ENCODE measurements around the gene RNASEH2B. TPM values are rescaled to one million over a fixed set of nuclear protein-coding genes. Genes with fewer than 3 reads are reported as not detected.

RNASEH2B gene
- total RNA-seq, 2 experiments from 2014 or later, result 225 to 322 TPM

- Histone ChIP-seq H2AFZ (ENCODE audit: low read length) (no peak overlapping the region), H3K79me2 (ENCODE audit: insufficient read depth, low read depth, low read length) (peaks cover 28% of the 10 kb centered on the region), H3K36me3 (ENCODE audit: insufficient read depth, low read length) (peaks cover 100% of the 10 kb centered on the region), H3K9me3 (ENCODE audit: low read length) (peaks cover 10% of the 10 kb centered on the region; the same call in 1 of the 2 replicates), H3K4me3 (ENCODE audit: low read depth, low read length, poor library complexity, severe bottlenecking) (no peak overlapping the region), H3K9me2 (ENCODE audit: insufficient read depth, low read length) (no peaks in the 10 kb centered on the region), H3K4me1 (ENCODE audit: insufficient read depth, low read length, poor library complexity, severe bottlenecking) (peaks cover 3% of the 10 kb centered on the region), H3K27ac (ENCODE audit: low read depth, low read length, poor library complexity, severe bottlenecking) (no peak overlapping the region), H4K20me1 (ENCODE audit: insufficient read depth, low read length) (no peaks in the 10 kb centered on the region), H3K4me2 (ENCODE audit: low read length) (no peak overlapping the region)
- ChIA-PET CTCF (ENCODE audit: unreplicated experiment) (no interaction called here), POLR2A (interaction anchor here (0.6 to 1.3 kb wide), 3 partner anchors 12 to 122 kb away, joined by 3 to 5 read pairs (median 3); no protein-coding TSS in a partner anchor)
- BruUV-seq (replicated peaks), result no TSS peak
- intact Hi-C loops (cut with micrococcal nuclease; ENCODE audit: unreplicated experiment), result no loop called here
- DNase-seq (ENCODE audit: low spot score), result no peak
- TF ChIP-seq EZH2phosphoT487 (IDR thresholded peaks at IDR 0.05; ENCODE audit: borderline replicate concordance, low read depth, low read length) (no peak), CTCF (conservative IDR thresholded peaks at IDR 0.05; ENCODE audit: low read length) (no peak)
These were observed 22.5 kb downstream of the RNASEH2B start for GRCh38 chr13:50932091-50932490.

GRCh38 chr13:50934735-50935435 is 25.3 kb downstream of the RNASEH2B start:
- Histone ChIP-seq H3K9me2 (ENCODE audit: insufficient read depth, low read length) (no peaks in the 10 kb centered on the region), H3K36me3 (ENCODE audit: insufficient read depth, low read length) (peaks cover 96% of the 10 kb centered on the region), H3K79me2 (ENCODE audit: insufficient read depth, low read depth, low read length) (peaks cover 3% of the 10 kb centered on the region; the same call in 1 of the 2 replicates), H3K4me1 (ENCODE audit: insufficient read depth, low read length, poor library complexity, severe bottlenecking) (no peaks in the 10 kb centered on the region), H3K4me2 (ENCODE audit: low read length) (no peak overlapping the region), H3K4me3 (ENCODE audit: low read depth, low read length, poor library complexity, severe bottlenecking) (no peak overlapping the region), H3K9me3 (ENCODE audit: low read length) (peaks cover 9% of the 10 kb centered on the region; the same call in 1 of the 2 replicates), H2AFZ (ENCODE audit: low read length) (no peak overlapping the region), H3K27ac (ENCODE audit: low read depth, low read length, poor library complexity, severe bottlenecking) (no peak overlapping the region), H4K20me1 (ENCODE audit: insufficient read depth, low read length) (no peaks in the 10 kb centered on the region)
- intact Hi-C loops (cut with micrococcal nuclease; ENCODE audit: unreplicated experiment), result no loop called here
- no TSS peak for BruUV-seq (replicated peaks)
- POLR2A ChIA-PET, result no interaction called here
- CTCF ChIA-PET (ENCODE audit: unreplicated experiment), result no interaction called here
- no peak for DNase-seq (ENCODE audit: low spot score)
- no peak for TF ChIP-seq EZH2phosphoT487 (IDR thresholded peaks at IDR 0.05; ENCODE audit: borderline replicate concordance, low read depth, low read length)
- no peak for TF ChIP-seq CTCF (conservative IDR thresholded peaks at IDR 0.05; ENCODE audit: low read length)

- ChIA-PET CTCF (ENCODE audit: unreplicated experiment) (no interaction called here), POLR2A (interaction anchor here (0.8 to 1.2 kb wide), 5 partner anchors 8 to 223 kb away, joined by 3 to 5 read pairs (median 3); no protein-coding TSS in a partner anchor)
- Histone ChIP-seq H3K79me2 (ENCODE audit: insufficient read depth, low read depth, low read length) (0 out of 2 replicates have a peak, but pooled peaks cover 3% of the 10 kb centered on the region), H3K4me3 (ENCODE audit: low read depth, low read length, poor library complexity, severe bottlenecking) (no peak overlapping the region), H3K9me2 (ENCODE audit: insufficient read depth, low read length) (no peaks in the 10 kb centered on the region), H3K36me3 (ENCODE audit: insufficient read depth, low read length) (peaks cover 96% of the 10 kb centered on the region), H3K9me3 (ENCODE audit: low read length) (peaks cover 9% of the 10 kb centered on the region; the same call in 1 of the 2 replicates), H4K20me1 (ENCODE audit: insufficient read depth, low read length) (no peaks in the 10 kb centered on the region), H3K4me1 (ENCODE audit: insufficient read depth, low read length, poor library complexity, severe bottlenecking) (no peaks in the 10 kb centered on the region), H3K4me2 (ENCODE audit: low read length) (no peak overlapping the region), H3K27ac (ENCODE audit: low read depth, low read length, poor library complexity, severe bottlenecking) (no peak overlapping the region), H2AFZ (ENCODE audit: low read length) (no peak overlapping the region)
- BruUV-seq (replicated peaks), result no TSS peak
- no peak for TF ChIP-seq EZH2phosphoT487 (IDR thresholded peaks at IDR 0.05; ENCODE audit: borderline replicate concordance, low read depth, low read length)
- no peak for TF ChIP-seq CTCF (conservative IDR thresholded peaks at IDR 0.05; ENCODE audit: low read length)
- no peak for DNase-seq (ENCODE audit: low spot score)
- intact Hi-C loops (cut with micrococcal nuclease; ENCODE audit: unreplicated experiment), result no loop called here
These were observed 27.1 kb downstream of the RNASEH2B start for GRCh38 chr13:50936679-50937078.
